ENCODE results near the gene PKD2.
A peak's percentile ranks its signal among the peaks of the same experiment; 100 is the strongest.

PKD2 gene

DNA sequence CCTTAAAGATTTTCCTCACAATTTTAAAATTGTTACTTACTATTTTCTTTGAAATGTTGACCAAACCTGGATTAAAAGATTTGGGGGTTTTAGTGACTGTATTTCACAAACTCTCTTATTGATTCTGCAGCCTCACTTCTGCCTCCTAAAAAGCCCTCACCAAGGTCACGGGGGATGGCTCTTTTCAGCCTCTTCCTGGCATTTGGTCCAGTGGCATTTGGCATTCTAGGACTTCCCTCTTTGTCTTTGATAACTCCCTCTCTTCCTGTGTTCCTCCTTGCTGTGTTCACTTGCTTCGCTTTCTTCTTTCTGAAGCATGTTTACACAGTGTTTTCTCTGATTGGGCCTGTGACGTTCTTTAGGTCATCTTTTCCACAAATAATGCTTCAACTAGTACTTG, 21.5 kb downstream of the PKD2 start:
- no peak for DNase-seq

DNA sequence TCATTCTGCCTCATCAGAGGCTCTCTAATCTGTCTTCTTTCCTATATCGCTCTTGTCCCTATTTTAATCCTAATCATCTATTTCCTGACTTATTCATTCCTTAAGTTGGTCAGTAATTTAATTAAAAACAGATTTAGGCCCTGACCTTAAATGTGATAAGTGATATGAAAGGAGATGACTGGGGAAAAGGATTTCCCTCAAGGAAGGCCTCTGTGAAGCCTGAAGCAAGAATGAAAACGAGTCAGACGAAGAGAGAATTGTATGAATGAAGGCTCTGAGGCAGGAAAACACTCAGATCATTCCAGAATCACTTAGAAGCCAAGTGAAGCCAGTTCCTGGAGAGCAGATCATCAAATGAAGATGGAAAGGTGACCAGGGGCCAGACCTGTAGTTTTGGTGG, 22.1 kb downstream of the PKD2 start:
- no peak for DNase-seq

DNA sequence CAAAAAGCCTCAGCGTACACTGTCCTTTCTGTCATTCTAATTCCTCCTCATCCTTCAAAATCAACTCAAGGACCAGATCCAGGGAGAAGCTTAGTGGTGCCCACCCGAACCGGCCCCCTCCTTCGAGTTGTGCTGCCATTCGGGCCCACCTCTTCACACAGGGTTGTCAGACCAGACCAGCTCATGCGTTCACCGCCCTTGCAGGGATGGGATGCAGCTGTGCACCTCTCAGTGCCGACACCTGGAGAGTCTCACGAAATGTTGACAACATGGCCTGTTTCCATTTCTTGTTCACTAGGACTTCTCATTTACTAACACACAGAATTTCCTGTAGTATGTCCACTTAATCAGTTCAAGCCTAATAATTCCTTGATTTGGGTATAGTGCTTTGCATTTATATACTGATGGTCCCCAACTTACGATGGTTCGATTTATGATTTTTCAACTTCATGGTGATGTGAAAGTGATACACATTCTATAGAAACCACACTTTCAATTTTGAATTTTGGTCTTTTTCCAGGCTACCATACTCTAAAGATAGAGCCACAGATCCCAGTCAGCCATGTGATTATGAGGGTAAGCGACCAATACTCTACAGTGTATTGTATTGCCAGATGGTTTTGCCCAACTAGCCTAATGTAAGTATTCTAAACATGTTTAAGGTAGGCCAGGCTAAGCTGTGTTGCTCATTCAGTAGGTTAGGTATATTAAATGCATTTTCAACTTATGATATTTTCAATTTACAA, 23.3 kb downstream of the PKD2 start:
- no peak for DNase-seq

DNA sequence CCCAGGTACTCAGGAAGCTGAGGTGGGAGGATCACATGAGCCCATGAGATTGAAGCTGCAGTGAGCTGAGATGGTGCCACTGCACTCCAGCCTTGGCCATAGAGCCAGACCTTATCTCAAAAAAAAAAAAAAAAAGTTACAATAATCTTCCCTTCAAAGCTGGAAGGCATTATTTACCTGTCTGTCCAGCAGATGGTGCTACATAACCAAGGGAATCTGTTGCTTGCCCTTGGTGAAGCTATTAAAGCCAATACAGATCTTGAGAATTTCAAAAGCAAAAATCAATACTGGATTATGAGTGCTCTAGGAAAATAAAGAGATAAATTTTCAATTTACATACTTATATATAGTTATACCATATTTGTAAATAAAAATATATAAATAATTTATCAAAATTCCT, 25.9 kb downstream of the PKD2 start:
- peak; percentile 16 for DNase-seq

DNA sequence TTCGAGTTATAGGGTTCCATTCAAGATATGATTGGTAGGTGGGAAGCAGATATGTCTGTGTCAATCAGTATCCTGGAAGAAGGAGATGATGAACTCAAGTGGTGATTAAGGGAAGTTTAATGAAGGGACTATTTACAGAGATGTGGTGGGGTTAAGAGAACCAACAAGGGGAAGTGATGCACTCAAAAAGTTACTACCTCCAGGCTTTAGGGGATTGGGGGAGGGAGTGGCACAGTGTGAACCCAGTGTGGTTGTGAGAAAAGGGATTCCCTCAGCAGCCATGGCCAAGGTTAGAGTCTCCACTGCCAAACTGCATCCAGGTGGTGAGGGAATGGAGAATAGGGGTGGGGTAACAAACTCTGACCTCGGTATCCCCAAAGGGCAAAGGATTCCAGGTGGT, 27.9 kb downstream of the PKD2 start:
- DNase-seq = no peak

DNA sequence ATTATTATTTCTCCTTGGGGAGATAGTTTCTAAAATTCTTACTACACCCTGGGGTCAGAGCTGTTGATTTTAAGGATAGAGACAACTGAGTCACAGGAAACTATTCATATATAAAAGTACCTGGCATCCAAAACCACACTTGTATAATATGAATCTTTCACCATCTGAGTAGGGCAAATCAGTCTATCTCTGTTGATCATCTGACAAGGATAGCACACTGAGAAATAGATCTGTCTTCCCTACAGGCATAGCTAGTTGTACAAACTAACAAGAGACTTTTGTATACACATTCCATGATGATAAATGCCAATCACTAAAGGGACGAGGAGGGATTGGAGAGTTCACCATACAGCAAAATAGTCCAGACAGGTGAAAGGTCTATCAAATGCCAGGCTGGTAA, 30.0 kb downstream of the PKD2 start:
- DNase-seq = no peak

DNA sequence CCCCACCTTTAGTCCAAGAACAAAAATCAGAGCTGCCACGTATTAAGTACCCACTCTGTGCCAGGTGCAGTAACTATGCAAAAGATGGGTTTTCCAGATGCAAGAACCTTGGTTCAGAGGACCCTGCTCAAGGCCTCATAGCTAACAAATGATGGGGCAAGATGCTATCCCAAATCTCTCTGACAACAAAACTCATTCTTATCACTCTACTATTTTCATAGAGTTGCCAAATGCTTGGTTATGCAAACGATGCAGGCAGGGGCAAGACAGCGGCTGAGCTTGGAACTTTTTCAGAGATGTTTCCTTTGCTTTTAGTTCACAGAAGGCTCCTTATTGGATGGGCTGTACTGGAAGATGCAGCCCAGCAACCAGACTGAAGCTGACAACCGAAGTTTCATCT, 30.5 kb downstream of the PKD2 start:
- DNase-seq = no peak

DNA sequence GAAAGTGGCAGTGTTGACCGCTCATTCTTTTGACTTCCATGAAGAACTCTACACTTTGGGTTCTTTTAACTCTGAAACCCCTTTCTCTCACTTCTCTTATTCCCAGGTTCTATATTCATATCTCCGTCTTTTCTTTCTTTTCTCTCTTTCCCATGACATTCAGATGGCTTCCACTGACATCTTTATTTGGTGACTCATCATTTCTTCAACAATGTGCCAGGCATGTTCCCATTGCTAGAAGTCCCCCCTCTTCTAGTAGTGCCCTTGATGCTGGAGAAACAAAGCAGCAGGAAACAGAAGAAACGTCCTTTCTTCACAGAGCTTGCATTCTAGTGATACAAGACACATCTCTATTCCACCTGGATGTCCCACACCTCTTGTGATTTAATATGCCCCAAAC, 33.3 kb downstream of the PKD2 start:
- DNase-seq = no peak

DNA sequence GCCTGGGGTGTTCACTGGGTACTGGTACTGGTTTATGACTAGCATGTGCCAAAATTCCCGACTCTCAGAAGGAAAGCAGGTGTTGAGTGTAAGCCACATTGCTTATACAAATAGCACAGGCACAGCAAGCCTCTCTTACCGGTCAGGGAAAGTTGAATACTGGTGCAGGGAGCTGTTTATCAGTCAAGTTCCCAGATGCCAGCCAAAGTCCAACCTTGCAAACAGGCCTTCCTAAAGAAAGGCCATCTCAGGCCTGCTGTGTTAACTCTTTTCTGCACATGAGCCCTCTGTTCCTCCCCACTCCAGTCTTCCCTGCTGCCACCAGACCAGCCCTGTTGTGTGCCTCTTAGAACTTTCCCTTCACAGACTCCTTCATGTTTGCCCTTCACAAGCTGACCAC, 34.2 kb downstream of the PKD2 start:
- no peak for DNase-seq

DNA sequence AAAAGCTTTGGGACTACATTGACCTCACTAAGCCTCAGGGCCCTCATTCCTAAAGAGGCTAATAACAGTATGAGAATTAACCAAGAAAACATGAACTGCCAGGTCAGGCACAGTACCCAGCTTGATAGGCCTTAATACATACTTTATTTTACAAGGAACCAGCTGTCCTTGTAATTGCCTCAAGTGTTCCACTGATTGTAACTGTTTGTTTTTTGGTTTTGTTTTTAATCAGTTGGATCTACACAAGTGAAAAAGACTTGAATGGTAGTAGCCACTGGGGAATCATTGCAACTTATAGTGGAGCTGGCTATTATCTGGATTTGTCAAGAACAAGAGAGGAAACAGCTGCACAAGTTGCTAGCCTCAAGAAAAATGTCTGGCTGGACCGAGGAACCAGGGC, 35.6 kb downstream of the PKD2 start:
- no peak for DNase-seq

DNA sequence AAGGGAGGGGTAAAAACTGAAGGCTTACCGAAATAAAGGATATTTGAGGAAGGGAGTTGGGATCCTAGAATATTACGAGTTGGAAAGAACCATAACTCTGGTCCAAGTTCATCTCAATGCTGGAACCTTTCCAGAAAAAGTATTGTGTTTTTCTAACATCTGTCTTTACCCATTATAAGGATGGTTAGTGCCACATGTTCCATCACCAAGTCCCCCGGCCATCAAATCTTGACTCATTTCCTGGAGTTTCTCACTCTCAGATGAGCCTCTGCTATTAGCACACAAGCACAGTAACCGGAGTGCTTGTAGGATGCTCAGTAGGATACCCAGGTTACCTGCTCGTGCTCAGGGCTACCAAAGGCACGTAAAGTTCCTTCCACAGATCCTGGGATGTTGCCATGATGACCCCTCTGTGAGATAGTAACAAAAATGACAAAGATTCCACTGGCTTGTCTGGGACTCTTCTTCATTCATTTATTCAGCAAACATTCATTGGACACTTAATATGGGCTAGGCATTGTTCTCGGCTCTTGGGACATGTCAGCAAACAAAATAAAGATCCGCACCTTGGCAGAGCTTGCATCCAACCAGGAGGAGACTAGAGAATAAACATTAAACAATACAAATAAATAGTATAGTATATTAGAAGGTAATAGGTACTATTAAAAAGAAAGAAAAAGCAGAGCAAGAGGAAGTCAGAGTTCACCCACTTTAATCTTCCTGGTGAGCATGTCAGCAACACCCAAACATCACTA, 36.3 kb downstream of the PKD2 start:
- DNase-seq = no peak

DNA sequence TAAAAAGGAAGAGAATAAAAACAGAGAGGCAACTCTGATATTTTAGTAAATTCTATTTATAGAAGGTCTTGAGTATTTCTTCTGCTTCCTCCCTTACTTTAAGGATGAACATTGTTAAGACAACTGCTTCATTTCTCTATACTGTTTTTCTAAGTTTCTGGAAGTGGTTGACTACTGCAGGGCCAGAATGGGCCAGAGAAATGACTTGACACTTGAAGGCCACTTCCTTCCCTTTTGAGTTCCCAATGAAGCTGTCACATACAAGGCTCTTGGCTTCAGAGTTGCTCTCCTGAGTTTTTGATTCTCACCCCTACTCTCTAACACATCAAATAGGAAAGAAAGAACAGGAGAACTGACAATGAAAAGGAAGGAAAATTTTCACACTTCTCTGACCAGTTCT, 37.6 kb downstream of the PKD2 start:
- no peak for DNase-seq

DNA sequence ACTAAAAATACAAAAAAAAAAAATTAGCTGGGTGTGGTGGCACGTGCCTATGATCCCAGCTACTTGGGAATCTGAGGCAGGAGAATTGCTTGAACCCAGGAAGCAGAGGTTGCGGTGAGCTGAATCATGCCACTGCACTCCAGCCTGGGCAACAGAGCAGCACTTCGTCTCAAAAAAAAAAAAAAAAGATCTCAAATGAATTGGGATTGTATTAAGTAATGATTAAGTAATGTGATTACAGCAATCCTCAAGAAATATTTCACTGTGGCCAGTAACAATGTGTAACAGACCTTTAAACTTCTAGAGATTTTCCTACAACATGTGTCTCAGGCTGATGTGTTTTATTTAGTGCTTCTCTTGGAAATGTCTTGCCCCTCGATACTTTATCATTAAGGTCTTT, 46.8 kb downstream of the PKD2 start:
- no peak for DNase-seq

DNA sequence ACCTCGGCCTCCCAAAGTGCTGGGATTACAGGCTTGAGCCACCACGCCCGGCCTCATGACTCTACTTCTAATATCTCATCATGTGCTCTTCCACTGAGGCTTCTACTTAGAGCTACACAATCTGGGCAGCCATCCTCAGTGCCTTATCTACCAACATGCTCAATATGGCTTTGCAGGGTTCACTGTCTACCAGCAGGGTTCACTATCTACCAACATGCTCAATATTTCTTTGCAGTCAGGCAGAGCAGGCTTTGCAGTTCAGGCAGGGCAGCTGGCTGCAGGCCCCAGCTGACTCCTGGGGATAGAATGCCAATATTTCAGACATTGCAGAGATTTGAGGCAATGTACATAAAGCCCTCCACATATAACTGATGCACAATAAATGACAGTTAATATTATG, 47.5 kb downstream of the PKD2 start:
- no peak for DNase-seq

DNA sequence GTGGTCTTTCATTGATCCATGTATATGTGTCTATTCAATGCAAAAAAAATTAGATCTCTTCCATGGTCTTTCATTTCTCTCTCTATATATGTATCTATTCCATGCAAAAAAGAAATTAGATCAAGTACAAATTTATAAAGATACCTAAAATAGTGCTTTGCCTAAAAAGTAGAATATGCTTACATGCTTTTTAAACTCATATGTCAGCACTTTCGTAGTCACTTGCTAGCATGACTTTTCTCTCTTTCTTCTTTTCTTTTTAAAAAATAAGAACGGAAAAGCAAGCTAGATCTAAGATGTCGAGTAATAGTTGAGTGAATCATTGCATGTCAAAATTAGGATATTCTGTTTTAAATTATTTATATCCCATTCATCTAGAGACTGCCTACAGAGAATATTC, 50.9 kb downstream of the PKD2 start:
- no peak for DNase-seq

DNA sequence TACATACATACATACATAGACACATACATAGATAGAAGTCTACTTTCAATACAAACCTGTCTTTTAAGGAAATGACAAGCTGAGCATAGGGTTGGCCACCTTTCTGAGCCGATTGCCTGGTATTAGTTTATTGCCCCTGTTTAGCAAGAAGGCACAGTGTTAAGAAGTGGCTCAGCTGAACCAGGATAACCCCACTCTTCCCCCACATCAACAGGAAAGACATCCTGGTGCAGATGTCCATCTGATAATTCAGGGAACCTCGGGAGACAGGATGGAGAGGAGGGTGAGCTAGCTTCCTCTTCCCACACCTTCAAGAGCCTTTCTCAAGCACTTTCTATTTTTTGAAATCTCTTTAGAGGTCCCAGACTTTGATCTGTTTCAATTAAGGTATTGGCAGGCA, 52.3 kb downstream of the PKD2 start:
- no peak for DNase-seq

DNA sequence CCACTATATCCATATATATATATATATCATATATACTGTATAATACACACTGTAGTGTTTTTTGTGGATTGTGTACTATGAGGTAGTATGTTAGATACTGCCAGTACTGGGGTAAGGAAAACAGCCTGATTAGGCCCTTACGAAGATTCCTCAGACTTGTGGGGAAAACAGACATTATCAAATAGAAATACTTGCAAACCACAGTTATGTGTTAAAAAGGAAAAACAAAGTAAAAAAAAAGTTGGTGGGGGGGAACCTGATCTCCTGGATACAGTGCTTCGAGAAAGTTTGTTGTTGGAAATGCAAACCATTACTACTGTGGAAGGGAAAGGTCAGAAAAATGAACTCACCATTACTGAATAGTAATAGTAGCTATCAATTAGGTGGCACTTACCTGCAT, 53.0 kb downstream of the PKD2 start:
- no peak for DNase-seq

DNA sequence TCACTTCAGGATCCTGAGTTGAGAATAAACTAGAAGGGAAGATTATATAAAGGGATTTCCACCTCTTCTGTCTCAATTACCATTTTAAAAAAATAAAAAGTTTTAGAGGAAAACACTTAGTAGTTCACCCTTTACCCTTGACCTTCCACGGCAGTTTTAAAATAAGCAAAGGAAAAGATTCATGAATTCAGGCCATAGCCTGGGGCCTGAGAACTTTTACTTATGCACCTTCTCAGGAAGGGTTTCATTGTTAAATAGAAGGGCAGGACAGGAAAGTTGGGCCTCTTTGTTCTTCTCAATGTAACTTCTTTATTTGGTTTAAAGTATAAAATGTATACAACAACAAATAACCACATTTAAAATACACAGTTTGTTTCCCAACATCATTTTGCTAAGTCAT, 54.9 kb downstream of the PKD2 start:
- no peak for DNase-seq

DNA sequence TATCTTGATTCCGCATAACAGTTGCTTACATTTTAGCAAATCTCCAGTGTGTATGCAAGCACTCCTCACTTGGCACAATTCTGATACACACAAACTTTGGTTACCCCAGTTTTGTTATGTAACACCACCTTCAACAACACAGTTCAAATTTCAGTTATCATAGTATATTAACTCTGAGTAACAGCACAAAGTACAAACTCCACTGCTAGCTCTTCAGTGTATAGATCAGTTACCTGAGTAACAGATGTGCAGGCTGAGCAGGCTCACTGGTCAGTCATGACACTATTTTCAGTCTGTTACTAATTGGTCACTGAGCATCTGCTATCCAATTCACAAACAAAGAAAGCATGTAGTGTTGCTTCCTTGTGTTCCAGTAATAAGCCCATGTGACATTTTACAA, 55.4 kb downstream of the PKD2 start:
- DNase-seq = no peak

DNA sequence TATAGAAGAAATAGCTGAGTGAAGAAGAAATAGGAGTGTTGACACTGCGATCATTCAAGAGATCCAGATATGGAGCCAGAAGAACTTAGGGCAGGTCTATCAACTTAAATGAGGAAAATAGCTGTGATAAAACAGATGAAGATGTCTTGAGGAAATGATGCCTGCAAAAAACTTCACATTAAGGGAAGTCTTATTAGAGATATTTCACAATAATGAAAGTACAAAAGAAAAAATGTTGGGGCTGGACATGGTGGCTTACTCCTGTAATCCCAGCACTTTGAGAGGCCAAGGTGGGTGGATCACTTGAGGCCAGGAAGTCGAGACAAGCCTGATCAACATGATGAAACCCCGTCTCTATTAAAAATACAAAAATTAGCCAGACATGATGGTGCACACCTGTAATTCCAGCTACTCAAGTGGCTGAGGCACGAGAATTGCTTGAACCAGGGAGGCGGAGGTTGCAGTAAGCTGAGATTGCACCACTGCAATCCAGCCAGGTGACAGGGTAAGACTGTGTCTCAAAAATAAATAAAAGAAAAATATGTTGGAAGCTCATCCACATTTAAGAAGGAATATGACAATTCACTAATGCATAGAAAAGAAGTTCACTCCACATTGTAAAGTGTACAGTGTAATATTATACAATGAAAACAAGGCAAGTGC, 56.3 kb downstream of the PKD2 start:
- no peak for DNase-seq

DNA sequence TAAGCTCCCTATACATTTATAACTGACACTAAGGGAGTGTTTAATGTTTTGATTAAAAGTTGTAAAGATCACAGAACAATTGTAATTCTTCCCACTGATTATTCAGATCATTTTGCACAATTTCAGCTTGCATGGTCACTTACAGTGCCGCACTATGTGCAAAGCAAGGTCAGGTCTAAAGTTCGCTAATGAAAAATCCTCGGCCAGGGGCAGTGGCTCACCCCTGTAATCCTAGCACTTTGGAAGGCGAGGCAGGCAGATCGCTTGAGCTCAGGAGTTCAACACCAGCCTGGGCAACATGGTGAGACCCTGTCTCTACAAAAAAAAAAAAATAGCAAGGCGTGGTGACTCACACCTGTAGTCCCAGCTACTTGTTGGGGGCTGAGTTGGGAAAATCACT, 57.0 kb downstream of the PKD2 start:
- no peak for DNase-seq

DNA sequence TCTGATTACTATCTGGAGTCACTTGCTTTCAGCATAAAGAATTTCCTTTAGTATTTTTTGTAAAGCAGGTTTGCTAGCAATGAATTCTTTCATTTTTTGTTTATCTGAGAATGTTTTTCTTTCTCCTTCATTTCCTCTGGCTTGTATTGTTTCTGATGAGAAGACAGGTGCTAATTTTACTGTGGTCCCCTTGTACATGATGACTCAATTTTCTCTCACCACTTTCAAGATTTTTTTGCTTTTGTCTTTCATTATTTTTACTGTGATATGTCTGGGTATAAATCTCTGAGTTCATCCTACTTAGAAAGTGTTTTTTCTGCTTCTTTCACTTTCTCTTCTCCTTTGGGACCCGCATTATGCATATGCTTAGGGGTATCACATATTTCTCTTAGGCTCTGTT, 62.6 kb downstream of the PKD2 start:
- DNase-seq = no peak

DNA sequence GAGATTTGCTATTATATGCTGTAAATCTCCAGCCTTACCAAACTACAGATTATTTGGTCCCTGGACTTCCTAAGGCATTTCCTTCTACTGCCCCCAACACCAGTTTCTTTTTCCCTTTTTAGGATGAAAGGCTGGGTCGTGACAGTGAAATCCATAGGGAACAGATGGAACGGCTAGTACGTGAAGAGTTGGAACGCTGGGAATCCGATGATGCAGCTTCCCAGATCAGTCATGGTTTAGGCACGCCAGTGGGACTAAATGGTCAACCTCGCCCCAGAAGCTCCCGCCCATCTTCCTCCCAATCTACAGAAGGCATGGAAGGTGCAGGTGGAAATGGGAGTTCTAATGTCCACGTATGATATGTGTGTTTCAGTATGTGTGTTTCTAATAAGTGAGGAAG, 67.9 kb downstream of the PKD2 start:
- DNase-seq = no peak

DNA sequence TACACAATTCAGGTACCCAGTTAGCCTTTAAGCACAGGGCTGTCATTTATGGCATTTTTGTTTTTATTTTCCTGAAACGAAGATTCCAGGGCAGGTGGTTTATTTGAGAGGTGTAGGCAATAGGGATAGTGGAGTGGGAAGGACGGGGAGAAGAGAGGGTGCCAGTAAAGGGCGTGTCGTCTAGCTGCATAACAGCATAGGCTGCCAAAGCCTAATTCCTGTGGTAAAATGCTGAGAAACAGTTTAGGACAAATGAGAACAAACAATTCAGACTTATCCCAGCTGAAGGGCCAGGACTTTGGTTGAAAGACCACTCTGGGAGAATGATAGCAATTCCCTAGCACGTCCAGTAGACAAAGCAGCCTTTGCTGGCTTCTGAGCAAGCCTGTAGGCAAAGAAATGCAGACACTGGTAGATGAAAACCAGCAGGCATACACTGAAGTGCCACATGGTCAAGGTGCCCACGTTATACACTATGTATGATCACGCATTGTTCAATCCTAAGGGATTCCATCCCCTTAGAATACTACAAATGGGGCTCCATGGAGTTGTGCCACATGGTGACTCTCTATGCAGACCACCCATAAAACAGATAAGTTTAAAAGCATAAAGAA, 70.6 kb downstream of the PKD2 start:
- no peak for DNase-seq
